Measurements from ENCODE around the gene TAF12. TPM values are rescaled to one million over a fixed set of nuclear protein-coding genes. Genes with fewer than 3 reads are reported as not detected.
"Not testable (repeated sequence)": the region's sequence is repeated elsewhere in the genome, so short reads cannot be mapped to it uniquely, and the experiment has no call there.

The TAF12 gene
- total and polyA plus RNA-seq, 4 donors: 14.6 to 21.4 (median 17.0) TPM

DNA sequence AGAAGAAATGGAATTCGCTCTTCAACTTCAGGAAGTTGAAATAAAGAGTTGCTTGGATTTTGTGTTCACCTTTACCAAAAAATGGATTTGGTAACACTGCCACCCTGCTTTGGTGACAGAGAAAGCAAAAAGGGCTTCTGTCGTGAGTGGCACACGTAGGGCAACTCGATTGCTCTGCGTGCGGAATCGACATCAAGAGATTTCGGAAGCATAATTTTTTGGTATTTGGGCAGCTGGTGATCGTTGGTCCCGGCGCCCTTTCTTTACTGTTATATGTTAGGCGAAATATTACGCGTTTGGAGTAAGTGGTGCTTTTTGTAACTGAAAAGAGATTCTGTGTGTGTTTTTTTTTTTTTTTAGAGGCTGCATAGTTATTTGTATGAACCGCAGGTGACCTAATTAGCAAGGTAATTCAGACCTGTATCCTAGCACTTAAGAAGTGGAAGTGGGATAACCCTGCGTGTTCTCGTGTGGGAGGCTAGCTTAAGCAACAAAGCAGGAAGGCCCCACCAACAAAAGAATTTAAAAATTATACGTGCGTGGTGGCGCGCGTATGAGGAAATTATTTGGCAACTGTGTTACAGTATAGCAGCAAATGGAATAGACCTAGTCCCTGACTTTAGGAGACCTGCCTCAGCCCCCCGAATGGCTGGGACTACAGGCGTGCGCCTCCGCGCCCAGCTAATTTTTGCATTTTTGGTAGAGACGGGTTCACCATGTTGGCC lies 5.8 kb upstream of the TAF12 start, which contains the start of gene RNU11:
Gene RNU11 (plus strand): TSS at position 127 of the 725 bp plus-strand sequence.
- H3K4me3 ChIP-seq (ENCODE audit: low read length in 2 of 2): peak within 1 kb of the TSS in 1 of 2 donors; percentile 44
- no peaks in the 10 kb centered on the region for H3K4me1 ChIP-seq (ENCODE audit: control insufficient read depth in 1 of 2, insufficient read depth in 2 of 2, low read length in 2 of 2)
- H3K27ac ChIP-seq (ENCODE audit: low read depth in 1 of 2, low read length in 2 of 2): peak within 1 kb of the TSS; percentile 83 to 90
- ATAC-seq (ENCODE audit: low FRiP score): peak; percentile 93
- intact Hi-C loops (cut with DNase I): loop anchor here (1.0 to 10.0 kb wide), 4 partner anchors 20 to 226 kb away; partner anchors contain the start of genes YTHDF2 (in 2 of the 2) and GMEB1 (in 1 of the 2)
- H3K9me3 ChIP-seq (ENCODE audit: control insufficient read depth, low read length): no peaks in the 10 kb centered on the region
- DNase-seq: peak; percentile 86 to 92
- H3K36me3 ChIP-seq (ENCODE audit: control insufficient read depth in 1 of 2, insufficient read depth in 2 of 2, low read length in 1 of 2): no peaks in the 10 kb centered on the region
- H3K27me3 ChIP-seq (ENCODE audit: control insufficient read depth in 1 of 2, insufficient read depth in 2 of 2, low read length in 1 of 2): no peaks in the 10 kb centered on the region
- WGBS, 2 donors: 1% methylated on average over 28 of the region's 28 CpGs

- WGBS, 2 donors: 2% methylated on average over 18 of the region's 18 CpGs
These were observed 5.2 kb upstream of the TAF12 start for GRCh38 chr1:28648008-28648473.

DNA sequence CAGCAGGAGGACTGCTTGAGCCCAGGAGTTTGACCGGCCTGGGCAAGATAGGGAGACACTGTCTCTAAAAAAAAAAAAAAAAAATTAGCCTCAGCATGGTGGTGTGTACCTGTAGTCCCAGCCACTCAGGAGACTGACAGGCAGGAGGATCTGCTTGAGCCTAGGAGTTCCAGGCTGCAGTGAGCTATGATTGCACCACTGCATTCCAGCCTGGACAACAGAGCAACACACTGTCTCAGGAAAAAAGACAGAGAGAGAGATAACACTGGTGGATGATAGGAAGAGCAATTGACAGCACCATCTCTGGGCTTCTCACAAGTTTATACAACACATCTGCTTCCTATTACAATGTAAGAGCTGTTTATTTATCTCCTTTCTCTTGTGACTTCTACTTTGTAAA lies 3.2 kb upstream of the TAF12 start:
- intact Hi-C loops (cut with DNase I): loop anchor here (5.0 to 10.0 kb wide), 2 partner anchors 91 to 229 kb away; partner anchors contain the start of gene YTHDF2 (in 1 of the 2)
- DNase-seq (no peak), ATAC-seq (ENCODE audit: low FRiP score) (no peak)
- no peaks in the 10 kb centered on the region for H3K36me3 ChIP-seq (ENCODE audit: control insufficient read depth in 1 of 2, insufficient read depth in 2 of 2, low read length in 1 of 2)
- no peak overlapping the region for H3K27ac ChIP-seq (ENCODE audit: low read depth in 1 of 2, low read length in 2 of 2)
- H3K4me1 ChIP-seq (ENCODE audit: control insufficient read depth in 1 of 2, insufficient read depth in 2 of 2, low read length in 2 of 2): no peaks in the 10 kb centered on the region
- H3K4me3 ChIP-seq (ENCODE audit: low read length in 2 of 2): no peak overlapping the region
- no peaks in the 10 kb centered on the region for H3K9me3 ChIP-seq (ENCODE audit: control insufficient read depth, low read length)
- 93 to 95% methylated on average over 1 of the region's 1 CpG for WGBS, 2 donors
- no peaks in the 10 kb centered on the region for H3K27me3 ChIP-seq (ENCODE audit: control insufficient read depth in 1 of 2, insufficient read depth in 2 of 2, low read length in 1 of 2)

More at GRCh38 chr1:28648008-28648473, 5.2 kb upstream of the TAF12 start:
- intact Hi-C loops (cut with DNase I): loop anchor here (1.0 to 10.0 kb wide), 4 partner anchors 20 to 227 kb away; partner anchors contain the start of genes YTHDF2 (in 2 of the 2) and GMEB1 (in 1 of the 2)
- Histone ChIP-seq H3K9me3 (ENCODE audit: control insufficient read depth, low read length) (no peaks in the 10 kb centered on the region), H3K4me1 (ENCODE audit: control insufficient read depth in 1 of 2, insufficient read depth in 2 of 2, low read length in 2 of 2) (no peaks in the 10 kb centered on the region), H3K27me3 (ENCODE audit: control insufficient read depth in 1 of 2, insufficient read depth in 2 of 2, low read length in 1 of 2) (no peaks in the 10 kb centered on the region), H3K36me3 (ENCODE audit: control insufficient read depth in 1 of 2, insufficient read depth in 2 of 2, low read length in 1 of 2) (no peaks in the 10 kb centered on the region), H3K27ac (ENCODE audit: low read depth in 1 of 2, low read length in 2 of 2) (peak overlapping the region; percentile 77 to 90), H3K4me3 (ENCODE audit: low read length in 2 of 2) (peak overlapping the region in 1 of 2 donors; percentile 44)
- peak; percentile 96 for DNase-seq
- peak; percentile 97 for ATAC-seq (ENCODE audit: low FRiP score)

GRCh38 chr1:28645406-28645805 lies 2.5 kb upstream of the TAF12 start:
- H3K27me3 ChIP-seq (ENCODE audit: control insufficient read depth in 1 of 2, insufficient read depth in 2 of 2, low read length in 1 of 2); DNase-seq; ATAC-seq (ENCODE audit: low FRiP score); H3K4me1 ChIP-seq (ENCODE audit: control insufficient read depth in 1 of 2, insufficient read depth in 2 of 2, low read length in 2 of 2); H3K27ac ChIP-seq (ENCODE audit: low read depth in 1 of 2, low read length in 2 of 2); H3K4me3 ChIP-seq (ENCODE audit: low read length in 2 of 2); H3K9me3 ChIP-seq (ENCODE audit: control insufficient read depth, low read length); H3K36me3 ChIP-seq (ENCODE audit: control insufficient read depth in 1 of 2, insufficient read depth in 2 of 2, low read length in 1 of 2): not testable (repeated sequence)
- intact Hi-C loops (cut with DNase I): loop anchor here (5.0 to 10.0 kb wide), 2 partner anchors 92 to 229 kb away; partner anchors contain the start of gene YTHDF2 (in 1 of the 2)
- 97% methylated on average over 11 of the region's 11 CpGs for WGBS, 2 donors

DNA sequence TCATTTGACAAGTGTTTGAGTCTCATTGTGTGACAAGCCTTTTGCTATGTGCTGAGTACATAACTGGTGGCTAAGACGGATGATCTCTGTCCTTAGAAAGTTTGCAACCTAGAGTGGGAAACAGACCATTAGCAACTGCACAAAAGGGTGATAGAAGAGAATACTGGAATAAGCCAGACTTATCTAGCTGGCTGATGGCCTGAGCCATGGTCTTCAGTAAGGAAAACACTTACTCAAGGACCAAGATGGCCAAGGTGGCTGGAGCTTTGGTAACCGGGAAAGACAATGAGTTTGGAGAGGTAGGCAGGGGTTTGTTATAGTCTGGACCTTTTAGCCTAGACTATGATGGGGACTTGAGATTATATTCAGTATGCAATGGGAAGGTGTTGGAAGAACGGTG lies 1.6 kb upstream of the TAF12 start:
- DNase-seq (no peak), ATAC-seq (ENCODE audit: low FRiP score) (no peak)
- H3K27ac ChIP-seq (ENCODE audit: low read depth in 1 of 2, low read length in 2 of 2): peak overlapping the region in 1 of 2 donors; percentile 37
- no peaks in the 10 kb centered on the region for H3K36me3 ChIP-seq (ENCODE audit: control insufficient read depth in 1 of 2, insufficient read depth in 2 of 2, low read length in 1 of 2)
- 86 to 91% methylated on average over 3 of the region's 3 CpGs for WGBS, 2 donors
- H3K4me1 ChIP-seq (ENCODE audit: control insufficient read depth in 1 of 2, insufficient read depth in 2 of 2, low read length in 2 of 2): no peaks in the 10 kb centered on the region
- intact Hi-C loops (cut with DNase I): loop anchor here (5.0 to 10.0 kb wide), 2 partner anchors 230 to 538 kb away; partner anchors contain the start of gene SRSF4 (in 1 of the 2)
- no peaks in the 10 kb centered on the region for H3K9me3 ChIP-seq (ENCODE audit: control insufficient read depth, low read length)
- H3K4me3 ChIP-seq (ENCODE audit: low read length in 2 of 2): no peak overlapping the region
- no peaks in the 10 kb centered on the region for H3K27me3 ChIP-seq (ENCODE audit: control insufficient read depth in 1 of 2, insufficient read depth in 2 of 2, low read length in 1 of 2)

DNA sequence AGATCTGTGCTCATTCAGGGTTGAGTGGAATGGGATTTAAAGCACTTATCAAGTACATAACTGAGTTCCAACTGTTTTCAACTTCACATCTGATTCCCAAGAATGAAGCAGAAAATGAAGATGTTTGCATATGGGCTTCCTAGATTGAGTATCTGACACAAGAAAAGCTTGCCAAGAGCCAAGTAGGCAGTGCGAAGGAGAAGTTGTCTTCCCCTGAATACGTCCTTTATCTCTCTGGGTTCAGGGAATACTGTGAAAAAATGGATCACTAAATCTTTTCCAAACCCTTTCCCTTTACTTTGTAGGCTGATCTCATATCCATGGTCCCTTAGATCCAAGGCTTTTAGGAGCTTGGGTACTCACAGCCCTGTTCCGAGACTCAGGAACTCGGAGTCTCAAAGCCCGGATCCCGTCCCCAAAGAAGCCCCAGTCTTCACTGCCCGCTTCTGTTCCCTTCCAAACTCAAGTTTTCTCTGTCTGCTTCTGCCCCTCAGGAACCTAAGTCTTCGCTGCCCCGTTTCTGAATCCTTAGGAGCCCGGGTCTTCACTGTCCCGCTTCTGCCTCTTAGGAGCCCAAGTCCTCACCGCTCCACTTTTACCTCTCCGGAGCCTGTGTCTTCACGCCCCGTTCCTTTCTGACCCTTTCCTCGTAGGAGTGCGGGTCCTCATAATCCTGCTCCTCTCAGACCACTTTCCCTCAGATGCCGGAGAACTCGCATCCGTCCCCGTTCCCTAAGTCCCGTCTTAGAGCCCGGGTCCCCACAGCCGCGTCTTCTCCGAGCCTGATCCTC lies 616 bp downstream of the TAF12 start:
- whole genome bisulfite sequencing, 2 donors: 0 to 1% methylated on average over 26 of the region's 26 CpGs
- peak; percentile 46 for ATAC-seq (ENCODE audit: low FRiP score)
- no peaks in the 10 kb centered on the region for H3K36me3 ChIP-seq (ENCODE audit: control insufficient read depth in 1 of 2, insufficient read depth in 2 of 2, low read length in 1 of 2)
- intact Hi-C loops (cut with DNase I): loop anchor here (5.0 to 10.0 kb wide), 2 partner anchors 233 to 540 kb away; partner anchors contain the start of gene SRSF4 (in 1 of the 2)
- H3K4me1 ChIP-seq (ENCODE audit: control insufficient read depth in 1 of 2, insufficient read depth in 2 of 2, low read length in 2 of 2): no peaks in the 10 kb centered on the region
- peak overlapping the region; percentile 23 to 89 for H3K27ac ChIP-seq (ENCODE audit: low read depth in 1 of 2, low read length in 2 of 2)
- DNase-seq: no peak
- H3K27me3 ChIP-seq (ENCODE audit: control insufficient read depth in 1 of 2, insufficient read depth in 2 of 2, low read length in 1 of 2): no peaks in the 10 kb centered on the region
- no peaks in the 10 kb centered on the region for H3K9me3 ChIP-seq (ENCODE audit: control insufficient read depth, low read length)
- H3K4me3 ChIP-seq (ENCODE audit: low read length in 2 of 2): peak overlapping the region; percentile 34 to 90

GRCh38 chr1:28640766-28641165 lies 2.1 kb downstream of the TAF12 start:
- intact Hi-C loops (cut with DNase I): loop anchor here (5.0 to 10.0 kb wide), 2 partner anchors 234 to 542 kb away; partner anchors contain the start of gene SRSF4 (in 1 of the 2)
- no peaks in the 10 kb centered on the region for H3K36me3 ChIP-seq (ENCODE audit: control insufficient read depth in 1 of 2, insufficient read depth in 2 of 2, low read length in 1 of 2)
- 88 to 89% methylated on average over 1 of the region's 1 CpG for WGBS, 2 donors
- no peak overlapping the region for H3K27ac ChIP-seq (ENCODE audit: low read depth in 1 of 2, low read length in 2 of 2)
- ATAC-seq (ENCODE audit: low FRiP score): no peak
- DNase-seq: no peak
- no peaks in the 10 kb centered on the region for H3K27me3 ChIP-seq (ENCODE audit: control insufficient read depth in 1 of 2, insufficient read depth in 2 of 2, low read length in 1 of 2)
- no peaks in the 10 kb centered on the region for H3K4me1 ChIP-seq (ENCODE audit: control insufficient read depth in 1 of 2, insufficient read depth in 2 of 2, low read length in 2 of 2)
- no peaks in the 10 kb centered on the region for H3K9me3 ChIP-seq (ENCODE audit: control insufficient read depth, low read length)
- H3K4me3 ChIP-seq (ENCODE audit: low read length in 2 of 2): no peak overlapping the region

DNA sequence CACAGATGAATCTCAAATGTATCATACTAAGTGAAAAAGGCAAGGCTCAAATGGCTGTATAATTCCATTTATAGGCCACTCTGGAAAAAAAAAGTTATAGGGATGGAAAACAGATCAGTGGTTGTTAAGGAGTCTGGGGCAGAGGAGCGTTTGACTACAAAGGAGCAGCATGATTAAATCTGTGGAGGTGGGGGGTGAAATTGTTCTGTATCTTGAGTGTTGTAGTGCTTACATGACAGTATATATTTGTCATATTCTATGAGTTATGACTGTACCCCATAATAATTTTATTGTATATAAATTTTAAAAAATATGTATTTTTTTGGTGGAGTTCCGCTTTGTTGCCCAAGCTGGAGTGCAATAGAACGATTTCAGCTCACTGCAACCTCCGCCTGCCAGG lies 10.3 kb downstream of the TAF12 start:
- Histone ChIP-seq H3K4me3 (ENCODE audit: low read length in 2 of 2) (no peak overlapping the region), H3K27ac (ENCODE audit: low read depth in 1 of 2, low read length in 2 of 2) (no peak overlapping the region), H3K36me3 (ENCODE audit: control insufficient read depth in 1 of 2, insufficient read depth in 2 of 2, low read length in 1 of 2) (no peaks in the 10 kb centered on the region), H3K9me3 (ENCODE audit: control insufficient read depth, low read length) (no peaks in the 10 kb centered on the region), H3K4me1 (ENCODE audit: control insufficient read depth in 1 of 2, insufficient read depth in 2 of 2, low read length in 2 of 2) (no peaks in the 10 kb centered on the region), H3K27me3 (ENCODE audit: control insufficient read depth in 1 of 2, insufficient read depth in 2 of 2, low read length in 1 of 2) (no peaks in the 10 kb centered on the region)
- 96 to 97% methylated on average over 4 of the region's 4 CpGs for WGBS, 2 donors
- ATAC-seq (ENCODE audit: low FRiP score) (no peak), DNase-seq (no peak)
- intact Hi-C loops (cut with DNase I): no loop called here
